ENCODE data around the gene PIGQ. TPM values are rescaled to one million over a fixed set of nuclear protein-coding genes. Genes with fewer than 3 reads are reported as not detected.

The PIGQ gene
- polyA plus RNA-seq, 2 of the 4 experiments (the other 2 are of a cell fraction), result 13.2 to 31.2 TPM

GRCh38 chr16:558298-559020, 11.3 kb upstream of the PIGQ start:
- H3K4me3 ChIP-seq, result no peak overlapping the region
- no peak overlapping the region for H3K27ac ChIP-seq
- FAIRE-seq, result no peak
- ATAC-seq, result peak in 1 of 2 experiments; percentile 4; a peak in 2 of 6 replicates
- ChIA-PET CTCF (interaction anchor here (1.2 to 6.1 kb wide), 4 partner anchors 11 to 100 kb away, joined by 3 to 24 read pairs (median 4); no protein-coding TSS in a partner anchor), POLR2A (no interaction called here)
- DNase-seq (ENCODE audit: low read depth in 1 of 2, low spot score in 1 of 2), result no peak
- no peaks in the 10 kb centered on the region for H3K9me3 ChIP-seq
- 54% methylated on average over 11 of the region's 22 CpGs for WGBS (ENCODE audit: missing lambda C conversion rate)
- H3K4me1 ChIP-seq, result peaks cover 12% of the 10 kb centered on the region; the same call in 2 of the 3 replicates
- TF ChIP-seq BCL3 (IDR thresholded peaks at IDR 0.05) (no peak), GATA3 (IDR thresholded peaks at IDR 0.05; ENCODE audit: borderline replicate concordance) (no peak)
- no peak overlapping the region for H3K4me2 ChIP-seq

- peaks cover 12% of the 10 kb centered on the region; the same call in 2 of the 3 replicates for H3K4me1 ChIP-seq
- H3K9me3 ChIP-seq, result no peaks in the 10 kb centered on the region
- H3K4me3 ChIP-seq, result no peak overlapping the region
- FAIRE-seq (no peak), ATAC-seq (peak in 1 of 2 experiments; percentile 10; a peak in 3 of 6 replicates), DNase-seq (ENCODE audit: low read depth in 1 of 2, low spot score in 1 of 2) (no peak)
- H3K27ac ChIP-seq, result no peak overlapping the region
- no peak overlapping the region for H3K4me2 ChIP-seq
- POLR2A ChIA-PET, result no interaction called here
- TF ChIP-seq REST (IDR thresholded peaks at IDR 0.05) (no peak), ELK1 (IDR thresholded peaks at IDR 0.05; ENCODE audit: low read depth, low read length) (no peak), ZFP36 (IDR thresholded peaks at IDR 0.05; ENCODE audit: borderline replicate concordance, partially characterized antibody) (no peak), HES2 (IDR thresholded peaks at IDR 0.05) (no peak), CBX2 (IDR thresholded peaks at IDR 0.05; ENCODE audit: borderline replicate concordance, low read depth) (no peak), BHLHE40 (IDR thresholded peaks at IDR 0.05; ENCODE audit: low read depth, low read length) (no peak)
- WGBS (ENCODE audit: missing lambda C conversion rate), result 60% methylated on average over 6 of the region's 15 CpGs
- CTCF ChIA-PET, result interaction anchor here (1.3 to 6.1 kb wide), 2 partner anchors 12 to 16 kb away, joined by 3 to 24 read pairs; no protein-coding TSS in a partner anchor
Observed at GRCh38 chr16:559021-559380, 10.8 kb upstream of the PIGQ start.

- peak in 1 of 2 experiments; percentile 26; a peak in 3 of 6 replicates for ATAC-seq
- H3K4me2 ChIP-seq, result peak overlapping the region; percentile 97
- POLR2A ChIA-PET, result no interaction called here
- H3K4me3 ChIP-seq, result peak overlapping the region; percentile 47
- FAIRE-seq, result no peak
- H3K27ac ChIP-seq, result peak overlapping the region in 1 of 2 experiments; percentile 75; a peak in 2 of 6 replicates
- CTCF ChIA-PET, result interaction anchor here (1.3 to 6.1 kb wide), 2 partner anchors 13 to 17 kb away, joined by 3 to 24 read pairs; no protein-coding TSS in a partner anchor
- 45% methylated on average over 32 of the region's 62 CpGs for WGBS (ENCODE audit: missing lambda C conversion rate)
- no peak for DNase-seq (ENCODE audit: low read depth in 1 of 2, low spot score in 1 of 2)
- TF ChIP-seq CEBPB (IDR thresholded peaks at IDR 0.05) (no peak), REST (IDR thresholded peaks at IDR 0.05) (no peak), BCL3 (IDR thresholded peaks at IDR 0.05) (no peak), GATA3 (IDR thresholded peaks at IDR 0.05; ENCODE audit: borderline replicate concordance) (no peak), CTCF (IDR thresholded peaks at IDR 0.05) (no peak), EHMT2 (IDR thresholded peaks at IDR 0.05; ENCODE audit: low read depth) (no peak), RFX5 (IDR thresholded peaks at IDR 0.05) (no peak), BHLHE40 (IDR thresholded peaks at IDR 0.05; ENCODE audit: low read depth, low read length) (no peak), NFE2L2 (conservative IDR thresholded peaks at IDR 0.05; ENCODE audit: low read length) (no peak)
- H3K9me3 ChIP-seq, result no peaks in the 10 kb centered on the region
- peaks cover 12% of the 10 kb centered on the region; the same call in 2 of the 3 replicates for H3K4me1 ChIP-seq
Observed at GRCh38 chr16:559411-560203, 10.2 kb upstream of the PIGQ start.
